Thyroid gland (tissue), 4 donors: Measurements from ENCODE around the gene TMEM132D. TPM values are rescaled to one million over a fixed set of nuclear protein-coding genes. Genes with fewer than 3 reads are reported as not detected.

Experiments used
- DNase-seq, 2 donors: peaks; one replicate each; pipeline ENCODE4 v3.0.0-alpha.2; 2019
- H3K27ac ChIP-seq, 3 donors: fragments of 200-600 bp; sonication (generic); 1 replicate in 2 of 3; 2 replicates in 1 of 3; pipeline ENCODE4 v1.5.1; 2016 to 2019; ENCODE audit warnings: mild to moderate bottlenecking in 1 of 3, moderate library complexity in 1 of 3
- H3K27me3 ChIP-seq: fragments of 200-600 bp; sonication (generic); one replicate; pipeline ENCODE4 v1.5.1; 2019
- H3K36me3 ChIP-seq, 2 donors: fragments of 200-600 bp; sonication (generic); one replicate each; pipeline ENCODE4 v1.5.1; 2016 to 2019
- H3K4me1 ChIP-seq, 2 donors: fragments of 200-600 bp; sonication (generic); one replicate each; pipeline ENCODE4 v1.5.1; 2017 to 2019
- H3K4me3 ChIP-seq, 3 donors: fragments of 200-600 bp; sonication (generic); replicated peaks in 1 of 3; 1 replicate in 2 of 3; 2 replicates in 1 of 3; pipeline ENCODE4 v1.5.1; 2016; ENCODE audit warnings: mild to moderate bottlenecking in 1 of 3
- H3K9me3 ChIP-seq: fragments of 200-600 bp; sonication (generic); one replicate; pipeline ENCODE4 v1.5.1; 2017
- CTCF ChIP-seq, 6 experiments: fragments of 200-600 bp in 3 of 6; fragments of 450-650 bp in 3 of 6; sonication (generic) in 3 of 6; IDR thresholded peaks; one replicate each; pipeline ENCODE4 v1.5.1; 2016 to 2019; ENCODE audit warnings: antibody characterized with exemption in 6 of 6, mild to moderate bottlenecking in 2 of 6, inconsistent platforms in 1 of 6, moderate library complexity in 1 of 6
- POLR2A ChIP-seq, 2 donors: fragments of 450-650 bp; IDR thresholded peaks; one replicate each; pipeline ENCODE4 v1.6.1; 2017; ENCODE audit warnings: antibody characterized with exemption in 2 of 2, mild to moderate bottlenecking in 2 of 2, moderate library complexity in 1 of 2
- WGBS, 2 donors: methylation state at CpG; one replicate each; pipeline ENCODE4 v1.1.5; 2017; 5-methylcytosine and 5-hydroxymethylcytosine counted together
- intact Hi-C: fragments of 100-400 bp; cut with DNase I; formaldehyde crosslinking; loops from one replicate; pipeline ENCODE4 v1.15.1; 2023
- total RNA-seq, 4 donors: library from RNA; depleted of rRNA; stranded (reverse); fragments of >200 nt; gene quantifications; one replicate each; pipeline ENCODE4 v1.2.3, GENCODE V29; 2016

The TMEM132D gene
- total RNA-seq, 4 donors from 2014 or later = not detected

GRCh38 chr12:129559776-129560175, 344.0 kb downstream of the TMEM132D start:
- no peaks in the 10 kb centered on the region for H3K36me3 ChIP-seq
- H3K9me3 ChIP-seq = no peaks in the 10 kb centered on the region
- TF ChIP-seq CTCF (IDR thresholded peaks at IDR 0.05) (no peak), POLR2A (IDR thresholded peaks at IDR 0.05) (no peak)
- intact Hi-C loops = no loop called here
- H3K4me1 ChIP-seq = no peaks in the 10 kb centered on the region
- DNase-seq = no peak
- no peaks in the 10 kb centered on the region for H3K27me3 ChIP-seq
- no peak overlapping the region for H3K4me3 ChIP-seq
- H3K27ac ChIP-seq = no peak overlapping the region
- WGBS, 2 donors = 80 to 81% methylated on average over 4 of the region's 4 CpGs

DNA sequence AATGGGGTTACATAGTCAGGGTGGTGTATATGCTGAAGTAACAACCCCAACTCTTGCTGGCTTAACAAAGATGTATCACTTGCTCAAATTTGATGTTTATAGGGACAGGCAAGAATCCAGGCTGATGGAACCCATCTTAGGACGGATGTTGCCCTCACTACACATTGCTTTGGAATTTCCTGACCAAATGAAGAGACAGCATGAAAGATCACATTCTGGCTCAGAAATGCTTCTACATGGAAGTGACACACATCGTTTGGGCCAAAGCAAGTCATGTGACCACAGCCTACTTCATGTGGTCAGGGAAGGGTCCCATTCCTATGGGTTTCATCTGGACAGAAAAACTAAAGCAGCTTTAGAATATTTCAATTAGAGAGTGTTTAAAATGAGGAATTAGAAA, 345.8 kb downstream of the TMEM132D start:
- Histone ChIP-seq H3K9me3 (no peaks in the 10 kb centered on the region), H3K27ac (no peak overlapping the region), H3K36me3 (no peaks in the 10 kb centered on the region), H3K4me1 (no peaks in the 10 kb centered on the region), H3K4me3 (no peak overlapping the region), H3K27me3 (no peaks in the 10 kb centered on the region)
- intact Hi-C loops = no loop called here
- WGBS, 2 donors = 64 to 74% methylated on average over 2 of the region's 2 CpGs
- TF ChIP-seq CTCF (IDR thresholded peaks at IDR 0.05) (no peak), POLR2A (IDR thresholded peaks at IDR 0.05) (no peak)
- no peak for DNase-seq

DNA sequence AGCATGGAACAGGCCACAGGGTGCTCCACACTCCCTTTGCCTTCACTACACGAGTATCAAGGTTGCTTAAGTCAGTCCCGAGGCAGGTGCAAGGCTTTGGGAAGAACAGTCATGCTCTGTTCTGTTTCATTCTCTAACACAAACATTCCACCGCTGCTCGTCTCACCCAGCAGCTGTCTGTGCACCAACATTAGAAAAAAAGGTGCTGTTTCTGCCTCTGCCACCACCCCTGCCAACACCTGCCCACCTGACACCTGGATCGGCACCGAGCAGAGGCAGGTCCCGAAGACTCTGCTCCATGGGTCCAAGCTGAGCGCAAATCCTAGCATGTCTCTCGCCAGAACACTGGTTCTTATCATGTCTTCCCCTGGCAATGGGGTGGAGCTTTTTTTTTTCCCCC, 347.7 kb downstream of the TMEM132D start:
- Histone ChIP-seq H3K27ac (no peak overlapping the region), H3K4me3 (no peak overlapping the region), H3K27me3 (no peaks in the 10 kb centered on the region), H3K4me1 (no peaks in the 10 kb centered on the region), H3K36me3 (no peaks in the 10 kb centered on the region), H3K9me3 (no peaks in the 10 kb centered on the region)
- DNase-seq = no peak
- 74 to 77% methylated on average over 8 to 9 of the region's 9 CpGs for WGBS, 2 donors
- TF ChIP-seq POLR2A (IDR thresholded peaks at IDR 0.05) (no peak), CTCF (IDR thresholded peaks at IDR 0.05) (no peak)
- intact Hi-C loops = no loop called here

DNA sequence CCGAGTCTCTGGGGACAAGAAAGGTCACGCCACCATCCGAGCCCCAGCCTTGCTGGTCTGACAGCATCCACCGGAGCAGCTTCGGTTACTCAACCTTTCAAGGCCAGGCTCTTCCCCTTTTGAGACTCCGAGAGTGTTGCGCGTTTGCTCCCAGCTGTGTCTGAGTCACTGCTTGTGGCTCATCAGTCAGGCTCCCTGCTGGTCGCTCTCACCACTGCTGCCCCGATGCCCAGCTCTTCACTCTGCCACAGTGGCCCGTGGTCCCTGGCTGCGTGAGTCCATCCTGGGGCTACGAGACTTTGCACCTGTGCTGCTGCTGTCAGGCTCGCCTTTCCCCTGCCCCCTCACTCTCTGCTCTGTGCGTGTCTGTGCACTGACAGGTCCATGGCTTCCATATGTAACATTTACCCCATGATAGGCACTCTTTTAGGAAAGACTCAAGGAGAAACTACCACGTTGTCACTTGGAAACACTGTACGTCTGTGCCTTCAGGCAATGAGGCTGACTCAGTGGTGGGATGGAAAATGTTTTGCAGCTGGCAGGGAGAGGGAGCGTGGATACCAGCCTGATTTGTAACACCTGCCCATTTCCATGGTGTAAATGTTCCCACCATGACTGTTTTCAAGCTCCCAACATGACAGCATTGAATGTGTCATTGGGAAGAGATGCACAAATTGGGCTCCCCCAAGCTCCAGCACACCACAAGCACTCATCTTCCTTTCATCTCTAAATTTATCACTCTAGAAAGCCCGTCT, 350.7 kb downstream of the TMEM132D start:
- Histone ChIP-seq H3K36me3 (no peaks in the 10 kb centered on the region), H3K27ac (no peak overlapping the region), H3K9me3 (no peaks in the 10 kb centered on the region), H3K27me3 (no peaks in the 10 kb centered on the region), H3K4me1 (no peaks in the 10 kb centered on the region), H3K4me3 (no peak overlapping the region)
- 84 to 85% methylated on average over 17 to 19 of the region's 19 CpGs for WGBS, 2 donors
- DNase-seq = no peak
- intact Hi-C loops = no loop called here
- no peak for TF ChIP-seq POLR2A (IDR thresholded peaks at IDR 0.05)
- TF ChIP-seq CTCF (IDR thresholded peaks at IDR 0.05) = no peak

DNA sequence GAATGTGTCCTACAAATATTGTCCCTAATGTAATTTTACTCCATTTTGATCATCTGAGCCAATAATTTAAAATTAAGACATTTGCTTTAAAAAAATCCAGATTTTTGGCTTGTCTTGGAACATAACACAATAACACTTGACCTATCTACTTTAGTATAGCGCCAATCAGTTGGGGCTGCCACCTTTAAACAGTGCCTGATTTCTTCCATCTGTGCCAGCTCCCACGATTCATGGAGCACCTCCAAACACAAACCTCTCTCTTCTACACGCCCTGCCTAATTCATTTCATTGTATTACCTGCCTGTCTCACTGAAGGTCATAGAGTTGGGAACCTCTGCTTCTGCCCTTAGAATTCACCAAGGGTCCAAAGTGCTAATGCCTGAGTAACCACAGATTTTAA, 352.4 kb downstream of the TMEM132D start:
- no peak for DNase-seq
- H3K4me1 ChIP-seq = no peaks in the 10 kb centered on the region
- H3K27ac ChIP-seq = no peak overlapping the region
- H3K36me3 ChIP-seq = no peaks in the 10 kb centered on the region
- no peak for TF ChIP-seq CTCF (IDR thresholded peaks at IDR 0.05)
- no peak for TF ChIP-seq POLR2A (IDR thresholded peaks at IDR 0.05)
- H3K27me3 ChIP-seq = no peaks in the 10 kb centered on the region
- no peaks in the 10 kb centered on the region for H3K9me3 ChIP-seq
- intact Hi-C loops = no loop called here
- H3K4me3 ChIP-seq = no peak overlapping the region
- WGBS, 2 donors = 81% methylated on average over 3 of the region's 3 CpGs
